Vagina (tissue), 2 donors: ENCODE results near the gene DUSP15. TPM values are rescaled to one million over a fixed set of nuclear protein-coding genes. Genes with fewer than 3 reads are reported as not detected.

ENCODE experiments used
- DNase-seq, 2 donors: peaks; one replicate each; pipeline ENCODE4 v3.0.0-alpha.2; 2017; ENCODE audit errors: extremely low spot score in 2 of 2
- H3K27ac ChIP-seq: fragments of 200-600 bp; sonication (generic); one replicate; pipeline ENCODE4 v1.5.1; 2019
- H3K27me3 ChIP-seq: fragments of 200-600 bp; sonication (generic); one replicate; pipeline ENCODE4 v1.5.1; 2019
- H3K36me3 ChIP-seq, 2 donors: fragments of 200-600 bp; sonication (generic); one replicate each; pipeline ENCODE4 v1.5.1; 2017 to 2019
- H3K4me1 ChIP-seq: fragments of 200-600 bp; sonication (generic); one replicate; pipeline ENCODE4 v1.5.1; 2019
- H3K4me3 ChIP-seq, 2 donors: fragments of 200-600 bp; sonication (generic); 1 replicate in 1 of 2; 2 replicates in 1 of 2; pipeline ENCODE4 v1.5.1; 2016 to 2019
- H3K9me3 ChIP-seq: fragments of 200-600 bp; sonication (generic); one replicate; pipeline ENCODE4 v1.5.1; 2019
- POLR2A ChIP-seq, 2 donors: fragments of 450-650 bp; IDR thresholded peaks; one replicate each; pipeline ENCODE4 v1.6.1; 2017; ENCODE audit warnings: antibody characterized with exemption in 2 of 2, mild to moderate bottlenecking in 2 of 2, moderate library complexity in 2 of 2
- POLR2AphosphoS5 ChIP-seq, 2 donors: sonication (generic); formaldehyde crosslinking; IDR thresholded peaks; one replicate each; pipeline ENCODE4 v1.9.0; 2017; ENCODE audit warnings: antibody characterized with exemption in 2 of 2, mild to moderate bottlenecking in 2 of 2, low read depth in 1 of 2; ENCODE audit not compliant: insufficient read depth in 1 of 2
- intact Hi-C: fragments of 100-400 bp; cut with DNase I; formaldehyde crosslinking; loops from one replicate; pipeline ENCODE4 v1.15.1; 2023
- total RNA-seq: library from RNA; depleted of rRNA; stranded (reverse); fragments of >200 nt; gene quantifications from one replicate; pipeline ENCODE4 v1.2.3, GENCODE V29; 2016
- TF ChIP-seq, protein P1 (sequence below), 3 experiments: fragments of 450-650 bp in 2 of 3; fragments of 200-600 bp in 1 of 3; sonication (generic) in 1 of 3; IDR thresholded peaks; one replicate each; pipeline ENCODE4 v1.5.1; 2017 to 2019; ENCODE audit warnings: antibody characterized with exemption in 3 of 3, mild to moderate bottlenecking in 2 of 3, moderate library complexity in 2 of 3

DUSP15 gene
- total RNA-seq, 1 donor from 2014 or later: 2.5 TPM

DNA sequence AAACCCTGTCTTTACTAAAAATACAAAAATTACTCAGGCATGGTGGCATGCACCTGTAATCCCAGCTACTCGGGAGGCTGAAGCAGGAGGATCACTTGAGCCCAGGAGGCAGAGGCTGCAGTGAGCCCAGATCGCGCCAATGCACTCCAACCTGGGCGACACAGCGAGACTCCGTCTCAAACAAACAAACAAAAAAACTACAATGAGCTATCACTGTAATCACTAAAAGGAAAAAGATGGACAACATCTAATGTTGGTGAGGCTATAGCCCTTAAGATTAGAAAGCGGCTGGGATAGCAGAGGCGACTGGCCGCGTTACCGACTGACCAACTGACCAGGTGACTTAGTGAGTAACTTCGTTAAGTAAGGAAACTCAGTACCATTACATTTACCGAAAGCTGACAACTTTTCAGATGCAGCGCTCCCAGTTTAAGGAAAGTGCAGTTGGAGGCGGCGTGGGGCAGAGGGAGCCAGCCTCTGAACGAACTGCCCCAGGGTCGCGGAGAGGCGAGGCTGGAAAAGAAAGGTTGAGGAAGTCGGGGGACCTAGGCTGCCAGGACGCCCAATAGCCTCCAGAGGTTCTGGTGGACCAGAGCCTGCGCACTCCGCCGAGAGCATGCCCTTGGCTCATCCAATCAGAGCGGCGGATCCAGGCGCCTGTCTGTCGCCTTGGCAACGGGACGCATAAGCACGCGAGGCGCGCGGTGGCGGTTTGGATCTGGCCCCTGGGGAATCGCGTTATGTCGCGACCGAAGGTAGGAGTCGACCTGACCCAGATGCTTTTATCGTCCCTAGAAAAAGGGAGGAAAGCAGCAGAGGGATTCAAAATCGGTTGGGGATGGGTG, 9.0 kb upstream of the DUSP15 start:
- Histone ChIP-seq H3K27me3 (no peaks in the 10 kb centered on the region), H3K9me3 (no peaks in the 10 kb centered on the region), H3K4me3 (peak overlapping the region; percentile 48 to 63), H3K36me3 (no peaks in the 10 kb centered on the region), H3K27ac (peak overlapping the region; percentile 60), H3K4me1 (no peaks in the 10 kb centered on the region)
- peak in 1 of 2 donors; percentile 96 for DNase-seq
- intact Hi-C loops: no loop called here
- TF ChIP-seq POLR2AphosphoS5 (IDR thresholded peaks at IDR 0.05; ENCODE audit: insufficient read depth in 1 of 2, low read depth in 1 of 2): peak in 1 of 2 donors; percentile 80
- TF ChIP-seq, protein P1, sequence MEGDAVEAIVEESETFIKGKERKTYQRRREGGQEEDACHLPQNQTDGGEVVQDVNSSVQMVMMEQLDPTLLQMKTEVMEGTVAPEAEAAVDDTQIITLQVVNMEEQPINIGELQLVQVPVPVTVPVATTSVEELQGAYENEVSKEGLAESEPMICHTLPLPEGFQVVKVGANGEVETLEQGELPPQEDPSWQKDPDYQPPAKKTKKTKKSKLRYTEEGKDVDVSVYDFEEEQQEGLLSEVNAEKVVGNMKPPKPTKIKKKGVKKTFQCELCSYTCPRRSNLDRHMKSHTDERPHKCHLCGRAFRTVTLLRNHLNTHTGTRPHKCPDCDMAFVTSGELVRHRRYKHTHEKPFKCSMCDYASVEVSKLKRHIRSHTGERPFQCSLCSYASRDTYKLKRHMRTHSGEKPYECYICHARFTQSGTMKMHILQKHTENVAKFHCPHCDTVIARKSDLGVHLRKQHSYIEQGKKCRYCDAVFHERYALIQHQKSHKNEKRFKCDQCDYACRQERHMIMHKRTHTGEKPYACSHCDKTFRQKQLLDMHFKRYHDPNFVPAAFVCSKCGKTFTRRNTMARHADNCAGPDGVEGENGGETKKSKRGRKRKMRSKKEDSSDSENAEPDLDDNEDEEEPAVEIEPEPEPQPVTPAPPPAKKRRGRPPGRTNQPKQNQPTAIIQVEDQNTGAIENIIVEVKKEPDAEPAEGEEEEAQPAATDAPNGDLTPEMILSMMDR (IDR thresholded peaks at IDR 0.05): no peak

DNA sequence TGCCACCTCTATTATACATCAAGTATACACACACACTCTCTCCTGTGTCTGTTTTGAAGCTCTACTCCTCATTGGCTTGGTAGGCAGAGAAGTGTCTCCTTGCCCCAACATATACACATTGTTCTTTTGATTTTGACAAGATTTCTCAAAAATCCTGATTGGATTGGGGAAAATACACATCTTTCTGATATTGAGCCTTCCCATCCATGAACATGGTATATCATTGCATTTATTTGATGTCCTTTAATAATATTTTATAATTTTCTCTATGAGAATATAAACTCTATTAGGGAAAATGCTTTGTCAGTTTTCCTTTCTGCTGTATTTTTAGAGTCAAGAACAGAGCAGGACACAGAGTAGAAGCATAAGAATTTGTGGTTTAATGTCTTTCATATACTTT, 7.4 kb upstream of the DUSP15 start:
- intact Hi-C loops: no loop called here
- Histone ChIP-seq H3K9me3 (no peaks in the 10 kb centered on the region), H3K27ac (no peak overlapping the region), H3K4me3 (no peak overlapping the region), H3K36me3 (no peaks in the 10 kb centered on the region), H3K4me1 (no peaks in the 10 kb centered on the region), H3K27me3 (no peaks in the 10 kb centered on the region)
- DNase-seq: no peak
- TF ChIP-seq POLR2AphosphoS5 (IDR thresholded peaks at IDR 0.05; ENCODE audit: insufficient read depth in 1 of 2, low read depth in 1 of 2): no peak
- TF ChIP-seq, protein P1 (IDR thresholded peaks at IDR 0.05): no peak

DNA sequence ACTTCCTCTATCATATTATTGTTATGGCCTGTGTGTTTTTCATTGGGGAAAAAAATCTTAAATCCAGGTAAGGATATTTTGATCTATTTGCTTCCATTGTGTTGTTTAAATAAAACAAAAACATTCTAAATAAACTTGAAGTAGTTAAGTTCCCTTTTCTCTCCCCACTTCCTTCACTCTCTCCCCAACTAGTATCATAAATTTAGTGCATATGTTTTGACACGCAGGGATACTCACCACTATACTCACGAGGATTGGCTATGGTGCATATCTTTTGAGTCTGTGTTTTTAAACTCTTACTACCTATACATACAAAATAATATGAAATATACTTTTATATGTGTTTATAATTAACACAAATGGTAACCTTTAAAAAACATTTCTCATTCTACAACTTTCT, 5.3 kb upstream of the DUSP15 start:
- Histone ChIP-seq H3K36me3 (no peaks in the 10 kb centered on the region), H3K27ac (no peak overlapping the region), H3K27me3 (no peaks in the 10 kb centered on the region), H3K4me1 (peaks cover 8% of the 10 kb centered on the region), H3K9me3 (no peaks in the 10 kb centered on the region), H3K4me3 (no peak overlapping the region)
- no peak for DNase-seq
- TF ChIP-seq POLR2A (IDR thresholded peaks at IDR 0.05): no peak
- TF ChIP-seq, protein P1 (IDR thresholded peaks at IDR 0.05): no peak
- no peak for TF ChIP-seq POLR2AphosphoS5 (IDR thresholded peaks at IDR 0.05; ENCODE audit: insufficient read depth in 1 of 2, low read depth in 1 of 2)
- intact Hi-C loops: no loop called here

DNA sequence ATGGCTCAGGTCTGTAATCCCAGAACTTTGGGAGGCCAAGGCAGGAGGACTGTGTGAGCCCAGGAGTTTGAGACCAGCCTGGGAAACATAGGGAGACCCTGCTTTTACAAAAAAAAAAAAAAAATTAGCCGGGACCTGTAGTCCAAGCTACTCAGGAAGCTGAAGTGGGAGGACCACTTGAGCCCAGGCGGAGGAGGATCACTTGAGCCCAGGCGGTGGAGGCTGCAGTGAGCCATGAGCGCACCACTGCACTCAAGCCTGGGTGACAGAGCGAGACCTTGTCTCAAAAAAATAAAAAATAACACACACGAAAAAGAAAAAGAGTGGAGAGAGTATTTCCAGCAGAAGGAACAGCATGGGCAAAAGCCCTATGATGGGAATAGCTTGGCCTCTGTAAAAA, 2.1 kb upstream of the DUSP15 start:
- no peak overlapping the region for H3K27ac ChIP-seq
- H3K4me3 ChIP-seq: no peak overlapping the region
- H3K4me1 ChIP-seq: peaks cover 20% of the 10 kb centered on the region
- H3K27me3 ChIP-seq: no peaks in the 10 kb centered on the region
- intact Hi-C loops: no loop called here
- no peaks in the 10 kb centered on the region for H3K9me3 ChIP-seq
- TF ChIP-seq POLR2AphosphoS5 (IDR thresholded peaks at IDR 0.05; ENCODE audit: insufficient read depth in 1 of 2, low read depth in 1 of 2): no peak
- TF ChIP-seq, protein P1 (IDR thresholded peaks at IDR 0.05): no peak
- TF ChIP-seq POLR2A (IDR thresholded peaks at IDR 0.05): no peak
- H3K36me3 ChIP-seq: no peaks in the 10 kb centered on the region
- DNase-seq: no peak

DNA sequence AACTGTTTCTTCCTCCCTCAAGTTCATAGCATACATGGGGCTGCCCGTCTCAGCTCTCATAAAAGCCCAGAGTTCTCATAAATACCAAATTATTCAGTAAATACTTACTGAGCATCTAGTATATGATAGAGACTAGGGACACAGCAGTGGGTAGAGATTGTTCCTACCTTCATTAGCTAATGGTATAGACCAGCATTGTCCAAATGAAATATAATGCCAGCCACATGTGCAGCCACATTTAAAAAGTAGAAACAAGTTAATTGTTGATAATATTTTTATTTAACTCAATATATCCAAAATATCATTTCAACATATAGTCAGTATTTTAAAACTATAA, 1.3 kb upstream of the DUSP15 start:
- no peak for DNase-seq
- Histone ChIP-seq H3K27me3 (no peaks in the 10 kb centered on the region), H3K36me3 (no peaks in the 10 kb centered on the region), H3K9me3 (no peaks in the 10 kb centered on the region), H3K4me3 (no peak overlapping the region), H3K27ac (no peak overlapping the region), H3K4me1 (peaks cover 20% of the 10 kb centered on the region)
- intact Hi-C loops: no loop called here
- TF ChIP-seq POLR2AphosphoS5 (IDR thresholded peaks at IDR 0.05; ENCODE audit: insufficient read depth in 1 of 2, low read depth in 1 of 2) (no peak), POLR2A (IDR thresholded peaks at IDR 0.05) (no peak)
- TF ChIP-seq, protein P1 (IDR thresholded peaks at IDR 0.05): no peak
